Stomach smooth muscle (tissue), 2 donors: ENCODE results near the gene GARIN5A.
"Not testable (repeated sequence)": the region's sequence is repeated elsewhere in the genome, so short reads cannot be mapped to it uniquely, and the experiment has no call there.

Source experiments
- H3K27ac ChIP-seq: one replicate; pipeline ENCODE4 v1.7.0; 2013; ENCODE audit warnings: mild to moderate bottlenecking, low read length, inconsistent platforms
- H3K27me3 ChIP-seq, 2 donors: one replicate each; pipeline ENCODE4 v1.7.0; 2013; ENCODE audit warnings: low read length in 2 of 2; ENCODE audit not compliant: insufficient read depth in 2 of 2, control insufficient read depth in 1 of 2
- H3K36me3 ChIP-seq, 2 donors: one replicate each; pipeline ENCODE4 v1.7.0; 2013; ENCODE audit warnings: low read length in 2 of 2; ENCODE audit not compliant: control insufficient read depth in 2 of 2, insufficient read depth in 2 of 2
- H3K4me1 ChIP-seq: one replicate; pipeline ENCODE4 v1.7.0; 2013; ENCODE audit warnings: low read length; ENCODE audit not compliant: control insufficient read depth, insufficient read depth
- H3K4me3 ChIP-seq, 2 donors: one replicate each; pipeline ENCODE4 v1.7.0; 2013; ENCODE audit warnings: low read length in 2 of 2
- H3K9ac ChIP-seq, 2 donors: one replicate each; pipeline ENCODE4 v1.7.0; 2013; ENCODE audit warnings: low read length in 2 of 2, mild to moderate bottlenecking in 1 of 2
- H3K9me3 ChIP-seq, 2 donors: one replicate each; pipeline ENCODE4 v1.7.0; 2013; ENCODE audit warnings: low read length in 2 of 2; ENCODE audit not compliant: control insufficient read depth in 2 of 2
- donor health status: healthy.
- donor health status: Pancreatic carcinoma.

The GARIN5A gene

GRCh38 chr19:50449236-50449899 is 27.3 kb downstream of the GARIN5A start:
- Histone ChIP-seq H3K27ac (no peak overlapping the region), H3K4me1 (no peaks in the 10 kb centered on the region), H3K36me3 (no peaks in the 10 kb centered on the region), H3K9ac (no peak overlapping the region), H3K27me3 (peaks cover 3 to 8% of the 10 kb centered on the region in 2 donors), H3K9me3 (peaks cover 0 to 4% of the 10 kb centered on the region in 2 donors), H3K4me3 (no peak overlapping the region)

GRCh38 chr19:50447750-50448149 is 28.9 kb downstream of the GARIN5A start:
- no peaks in the 10 kb centered on the region for H3K4me1 ChIP-seq
- no peaks in the 10 kb centered on the region for H3K36me3 ChIP-seq
- H3K27ac ChIP-seq: no peak overlapping the region
- H3K4me3 ChIP-seq: no peak overlapping the region
- no peak overlapping the region for H3K9ac ChIP-seq
- peaks cover 0 to 4% of the 10 kb centered on the region in 2 donors for H3K9me3 ChIP-seq
- H3K27me3 ChIP-seq: peaks cover 3 to 8% of the 10 kb centered on the region in 2 donors

DNA sequence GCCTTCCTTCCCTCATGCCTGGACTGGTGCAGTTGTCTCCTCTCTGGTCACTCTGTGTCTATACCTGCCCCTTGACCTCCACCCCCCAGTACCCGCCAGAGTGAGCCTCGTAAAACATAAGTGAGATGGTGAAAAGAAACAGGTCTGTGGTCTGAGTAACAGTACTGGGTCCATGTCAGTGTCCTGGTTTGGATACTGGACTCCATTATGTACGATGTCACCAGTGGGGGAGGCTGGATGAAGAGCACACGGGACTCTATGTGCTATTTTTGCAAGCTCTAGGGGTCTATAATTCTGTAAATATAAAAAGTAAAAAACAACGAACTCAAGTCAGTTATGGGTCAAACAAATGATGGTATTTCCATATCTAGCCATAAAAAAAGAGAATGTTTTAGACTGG is 29.6 kb downstream of the GARIN5A start:
- H3K36me3 ChIP-seq: no peaks in the 10 kb centered on the region
- H3K27ac ChIP-seq: no peak overlapping the region
- no peaks in the 10 kb centered on the region for H3K4me1 ChIP-seq
- H3K27me3 ChIP-seq: peaks cover 3 to 8% of the 10 kb centered on the region in 2 donors
- H3K9me3 ChIP-seq: peaks cover 0 to 4% of the 10 kb centered on the region in 2 donors
- H3K9ac ChIP-seq: no peak overlapping the region
- no peak overlapping the region for H3K4me3 ChIP-seq

GRCh38 chr19:50444059-50444458 is 32.6 kb downstream of the GARIN5A start:
- Histone ChIP-seq H3K27me3 (no peaks in the 10 kb centered on the region), H3K27ac (no peak overlapping the region), H3K9me3 (peaks cover 0 to 4% of the 10 kb centered on the region in 2 donors), H3K36me3 (no peaks in the 10 kb centered on the region), H3K9ac (no peak overlapping the region), H3K4me1 (no peaks in the 10 kb centered on the region), H3K4me3 (no peak overlapping the region)

DNA sequence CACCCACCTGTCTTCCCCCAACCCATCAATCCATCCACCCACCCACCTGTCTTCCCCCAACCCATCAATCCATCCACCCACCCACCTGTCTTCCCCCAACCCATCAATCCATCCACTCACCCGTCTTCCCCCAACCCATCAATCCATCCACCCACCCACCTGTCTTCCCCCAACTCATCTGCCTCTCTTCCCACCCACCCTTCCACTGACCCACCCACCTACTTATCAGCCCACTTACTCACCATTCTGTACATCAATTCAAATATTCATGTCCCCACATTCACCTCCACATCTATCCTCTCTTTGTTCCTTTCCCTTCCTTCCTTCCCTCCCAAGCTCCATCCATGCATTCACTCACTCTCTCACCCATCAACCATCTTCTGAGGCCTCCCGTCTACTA is 37.5 kb downstream of the GARIN5A start:
- H3K4me1 ChIP-seq: not testable (repeated sequence)
- peaks cover 6 to 10% of the 10 kb centered on the region in 2 donors for H3K27me3 ChIP-seq

GRCh38 chr19:50437862-50438449 is 38.7 kb downstream of the GARIN5A start:
- H3K36me3 ChIP-seq: no peaks in the 10 kb centered on the region
- H3K4me3 ChIP-seq: no peak overlapping the region
- no peaks in the 10 kb centered on the region for H3K9me3 ChIP-seq
- H3K4me1 ChIP-seq: no peaks in the 10 kb centered on the region
- H3K27ac ChIP-seq: no peak overlapping the region
- peaks cover 13 to 19% of the 10 kb centered on the region in 2 donors for H3K27me3 ChIP-seq
- no peak overlapping the region for H3K9ac ChIP-seq

More for the DNA sequence above, 37.5 kb downstream of the GARIN5A start:
- H3K9ac ChIP-seq, H3K9me3 ChIP-seq, H3K36me3 ChIP-seq, H3K27ac ChIP-seq, H3K4me3 ChIP-seq: not testable (repeated sequence)

DNA sequence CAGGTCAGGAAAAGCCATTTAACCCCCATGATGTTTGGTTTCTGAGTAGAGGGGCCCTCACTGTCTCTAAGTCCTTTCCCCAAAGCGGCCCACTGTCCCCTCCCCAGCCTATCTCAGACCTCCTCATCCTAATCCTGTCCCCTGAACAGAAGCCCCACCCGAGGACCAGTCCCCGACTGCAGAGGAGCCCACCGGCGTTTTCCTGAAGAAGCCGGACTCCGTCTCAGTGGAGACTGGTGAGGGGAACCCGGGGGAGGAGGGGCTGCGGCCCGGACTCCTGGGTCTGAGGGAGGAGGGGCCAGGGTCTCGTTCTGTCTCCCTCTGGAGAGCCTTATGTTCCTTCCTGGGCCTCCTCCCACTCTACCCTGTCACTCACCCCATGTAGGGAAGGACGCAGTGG is 41.0 kb downstream of the GARIN5A start:
- Histone ChIP-seq H3K4me3 (no peak overlapping the region), H3K4me1 (peaks cover 10% of the 10 kb centered on the region), H3K36me3 (no peaks in the 10 kb centered on the region), H3K27me3 (peaks cover 30 to 34% of the 10 kb centered on the region in 2 donors), H3K9ac (no peak overlapping the region), H3K9me3 (no peaks in the 10 kb centered on the region), H3K27ac (no peak overlapping the region)

DNA sequence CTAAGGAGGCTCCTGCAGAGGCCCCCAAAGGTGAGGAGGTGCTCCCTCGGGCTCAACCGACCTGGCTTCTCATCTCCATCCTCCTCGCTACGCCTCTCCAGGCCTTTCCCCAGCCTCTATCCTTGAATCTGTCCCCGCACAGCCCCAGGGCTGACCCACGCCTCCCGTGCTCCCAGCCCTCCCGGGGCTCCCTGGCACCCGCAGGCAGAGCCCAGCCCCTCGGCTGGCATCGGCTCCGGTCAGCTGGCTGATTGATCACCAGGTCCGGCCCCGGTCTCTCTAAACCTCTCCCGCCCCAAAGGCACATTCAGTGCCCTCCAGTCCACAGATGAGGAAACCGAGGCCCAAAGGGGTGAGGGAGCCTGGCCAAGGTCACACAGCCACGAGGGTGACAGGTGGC is 41.4 kb downstream of the GARIN5A start:
- H3K27ac ChIP-seq: no peak overlapping the region
- peaks cover 10% of the 10 kb centered on the region for H3K4me1 ChIP-seq
- no peaks in the 10 kb centered on the region for H3K36me3 ChIP-seq
- no peak overlapping the region for H3K4me3 ChIP-seq
- no peaks in the 10 kb centered on the region for H3K9me3 ChIP-seq
- H3K27me3 ChIP-seq: peaks cover 32 to 36% of the 10 kb centered on the region in 2 donors
- no peak overlapping the region for H3K9ac ChIP-seq

- Histone ChIP-seq H3K27me3 (peaks cover 36 to 38% of the 10 kb centered on the region in 2 donors), H3K27ac (no peak overlapping the region), H3K9ac (no peak overlapping the region), H3K4me3 (no peak overlapping the region), H3K4me1 (peaks cover 10% of the 10 kb centered on the region), H3K9me3 (no peaks in the 10 kb centered on the region), H3K36me3 (no peaks in the 10 kb centered on the region)
Measured at GRCh38 chr19:50434525-50434924, 42.1 kb downstream of the GARIN5A start.

DNA sequence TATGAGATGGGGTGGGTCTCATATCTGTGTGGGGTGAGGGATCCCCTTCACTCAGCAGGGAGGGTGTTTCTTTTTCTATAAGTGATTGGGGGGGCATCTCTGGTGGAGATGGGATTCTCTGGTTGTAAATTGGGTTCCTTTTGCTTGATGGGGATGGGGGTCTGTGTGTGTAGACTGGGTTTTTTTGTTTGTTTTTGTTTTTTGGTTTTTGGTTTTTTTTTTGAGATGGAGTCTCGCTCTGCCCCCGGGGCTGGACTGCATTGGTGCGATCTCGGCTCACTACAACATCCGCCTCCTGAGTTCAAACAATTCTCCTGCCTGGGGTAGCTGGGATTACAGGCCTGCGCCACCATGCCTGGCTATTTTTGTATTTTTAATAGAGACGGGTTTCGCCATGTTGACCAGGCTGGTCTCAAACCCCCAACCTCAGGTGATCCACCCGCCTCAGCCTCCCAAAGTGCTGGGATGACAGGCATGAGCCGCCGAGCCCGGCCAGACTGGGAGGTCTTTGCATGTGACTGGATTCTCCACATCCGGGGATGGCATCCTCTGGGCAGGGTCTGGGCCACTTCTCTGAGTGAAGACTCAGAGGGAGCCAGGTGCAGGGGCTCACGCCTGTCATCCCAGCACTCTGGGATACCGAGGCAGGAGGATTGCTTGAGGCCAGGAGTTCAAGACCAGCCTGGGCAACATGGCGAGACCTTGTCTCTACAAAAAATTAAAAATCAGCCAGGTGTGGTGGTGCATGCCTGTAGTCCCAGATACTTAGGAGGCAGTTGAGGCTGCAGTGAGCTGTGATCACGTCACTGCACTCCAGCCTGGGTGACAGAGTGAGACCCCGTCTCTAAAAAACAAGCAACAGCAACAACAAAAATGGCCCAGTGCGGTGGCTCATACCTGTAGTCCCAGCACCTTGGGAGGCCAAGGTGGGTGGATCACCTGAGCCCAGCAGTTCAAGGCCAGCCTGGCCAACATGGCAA is 43.2 kb downstream of the GARIN5A start:
- peaks cover 10% of the 10 kb centered on the region for H3K4me1 ChIP-seq
- H3K9me3 ChIP-seq: no peaks in the 10 kb centered on the region
- H3K9ac ChIP-seq: no peak overlapping the region
- no peak overlapping the region for H3K4me3 ChIP-seq
- no peak overlapping the region for H3K27ac ChIP-seq
- no peaks in the 10 kb centered on the region for H3K36me3 ChIP-seq
- H3K27me3 ChIP-seq: peaks cover 36 to 45% of the 10 kb centered on the region in 2 donors
